ENCODE data around the gene WEE1. TPM values are rescaled to one million over a fixed set of nuclear protein-coding genes. Genes with fewer than 3 reads are reported as not detected.

Gene WEE1
- total and polyA plus RNA-seq, 10 of the 15 experiments (the other 5 are each of a cell fraction or from before 2014, with no cell fraction given): 13.8 to 69.5 (median 45.4) TPM

- no peak for TF ChIP-seq PRDM15 (CRISPR knock-in tag; IDR thresholded peaks at IDR 0.05)
- 0 out of 2 replicates have a peak, but pooled peaks have one; percentile 19 for TF ChIP-seq FOXM1 (IDR thresholded peaks at IDR 0.05; ENCODE audit: low read depth, low read length)
- 0 out of 2 replicates have a peak, but pooled peaks have one; percentile 29 for TF ChIP-seq EED (IDR thresholded peaks at IDR 0.05; ENCODE audit: low read depth)
- peak; percentile 33; the same call in 1 of the 2 replicates for TF ChIP-seq IKZF1 (conservative IDR thresholded peaks at IDR 0.05)
Measured at GRCh38 chr11:9535189-9535781, 38.2 kb upstream of the WEE1 start (continued).

GRCh38 chr11:9538548-9538947 lies 34.9 kb upstream of the WEE1 start:
- Histone ChIP-seq H3K9ac (ENCODE audit: control insufficient read depth, insufficient read depth, low read length) (no peak overlapping the region), H3K4me3 (no peak overlapping the region), H3K27me3 (replicated peaks in 1 of 2; ENCODE audit: control insufficient read depth in 2 of 2, insufficient read depth in 2 of 2, low read length in 1 of 2) (no peaks in the 10 kb centered on the region), H3K4me1 (ENCODE audit: control insufficient read depth, insufficient read depth, low read length) (no peaks in the 10 kb centered on the region), H3K4me2 (ENCODE audit: control insufficient read depth, insufficient read depth) (no peak overlapping the region), H3K79me2 (ENCODE audit: control insufficient read depth, insufficient read depth, low read length) (no peaks in the 10 kb centered on the region), H3K27ac (ENCODE audit: control insufficient read depth, insufficient read depth) (no peak overlapping the region), H3K36me3 (ENCODE audit: control insufficient read depth in 2 of 2, insufficient read depth in 2 of 2, low read length in 1 of 2) (no peaks in the 10 kb centered on the region), H3K9me3 (replicated peaks; ENCODE audit: control insufficient read depth, insufficient read depth, low read length) (no peaks in the 10 kb centered on the region), H2AFZ (ENCODE audit: control insufficient read depth, low read depth, low read length) (no peak overlapping the region), H4K20me1 (ENCODE audit: control insufficient read depth, insufficient read depth) (no peaks in the 10 kb centered on the region)
- DNase-seq (ENCODE audit: low read depth, low spot score) (no peak), FAIRE-seq (no peak), ATAC-seq (no peak)
- in situ Hi-C loops (cut with MboI) (loop anchor here (10.0 kb wide), 1 partner anchor 436 kb away; no protein-coding TSS in a partner anchor), intact Hi-C loops (cut with micrococcal nuclease; ENCODE audit: unreplicated experiment) (no loop called here)
- 80% methylated on average over 2 of the region's 2 CpGs for WGBS (ENCODE audit: insufficient coverage, insufficient replicate concordance, low lambda C conversion rate, missing lambda C conversion rate)
- BruUV-seq (replicated peaks): no TSS peak
- ChIA-PET POLR2A (interaction anchor here (0.5 to 0.9 kb wide), 2 partner anchors 23 to 558 kb away, joined by 3 to 4 read pairs; no protein-coding TSS in a partner anchor), CTCF (interaction anchor here (0.8 to 1.9 kb wide), 7 partner anchors 9 to 210 kb away, joined by 3 to 7 read pairs (median 3); no protein-coding TSS in a partner anchor), RAD21 (ENCODE audit: unreplicated experiment) (interaction anchor here (0.6 to 0.7 kb wide), 2 partner anchors 65 to 75 kb away, joined by 3 to 4 read pairs; no protein-coding TSS in a partner anchor), SMC1A (ENCODE audit: uncharacterized antibody, unreplicated experiment) (interaction anchor here (0.9 to 2.2 kb wide), 6 partner anchors 11 to 210 kb away, joined by 3 to 6 read pairs (median 4); no protein-coding TSS in a partner anchor)
- no peak for TF ChIP-seq ATF2 (IDR thresholded peaks at IDR 0.05; ENCODE audit: low read length)
- no peak for TF ChIP-seq IRF4 (IDR thresholded peaks at IDR 0.05; ENCODE audit: low read depth, low read length)
- no peak for TF ChIP-seq SPI1 (IDR thresholded peaks at IDR 0.05; ENCODE audit: borderline replicate concordance, insufficient read depth, low read depth, low read length)
- no peak for TF ChIP-seq MLLT1 (IDR thresholded peaks at IDR 0.05)
- TF ChIP-seq HSF1 (IDR thresholded peaks at IDR 0.05; ENCODE audit: low read depth, low read length): no peak
- no peak for TF ChIP-seq JUND (IDR thresholded peaks at IDR 0.05; ENCODE audit: low read depth, low read length)

Data from GM12878 (cell line).